KMS-11 (cell line): ENCODE results near the gene CFAP126.
"Not testable (repeated sequence)": the region's sequence is repeated elsewhere in the genome, so short reads cannot be mapped to it uniquely, and the experiment has no call there.

Experiments
- H2AFZ ChIP-seq: fragments of 200-600 bp; sonication (generic); 2 replicates; pipeline ENCODE4 v1.6.1; 2016; ENCODE audit warnings: antibody characterized with exemption, mixed run types, low read depth
- H3K27ac ChIP-seq: fragments of 200-600 bp; sonication (generic); 2 replicates; pipeline ENCODE4 v1.6.1; 2016; ENCODE audit warnings: mild to moderate bottlenecking, mixed run types
- H3K27me3 ChIP-seq: fragments of 200-600 bp; sonication (generic); 2 replicates; pipeline ENCODE4 v1.6.1; 2017; ENCODE audit warnings: mild to moderate bottlenecking, low read depth, mixed run types, moderate library complexity; ENCODE audit not compliant: insufficient read depth
- H3K36me3 ChIP-seq: fragments of 200-600 bp; sonication (generic); 2 replicates; pipeline ENCODE4 v1.6.1; 2017; ENCODE audit warnings: mild to moderate bottlenecking, mixed run types; ENCODE audit not compliant: insufficient read depth
- H3K4me1 ChIP-seq: fragments of 200-600 bp; sonication (generic); 2 replicates; pipeline ENCODE4 v1.6.1; 2016; ENCODE audit warnings: mild to moderate bottlenecking, low read depth, mixed run types; ENCODE audit not compliant: poor library complexity, severe bottlenecking
- H3K4me2 ChIP-seq: fragments of 200-600 bp; sonication (generic); 2 replicates; pipeline ENCODE4 v1.7.0; 2016; ENCODE audit warnings: mild to moderate bottlenecking, mixed run types
- H3K4me3 ChIP-seq: fragments of 200-600 bp; sonication (generic); IDR thresholded peaks from 2 replicates; pipeline ENCODE4 v1.6.1; 2017; ENCODE audit warnings: low read depth, low read length, mixed read lengths; ENCODE audit not compliant: insufficient read depth
- H3K79me2 ChIP-seq: fragments of 200-600 bp; sonication (generic); 2 replicates; pipeline ENCODE4 v1.6.1; 2016; ENCODE audit warnings: low read depth, mixed run types; ENCODE audit not compliant: insufficient read depth
- H3K9ac ChIP-seq: fragments of 200-600 bp; sonication (generic); 2 replicates; pipeline ENCODE4 v1.6.1; 2016; ENCODE audit warnings: mild to moderate bottlenecking, mixed run types
- H4K20me1 ChIP-seq: fragments of 200-600 bp; sonication (generic); 2 replicates; pipeline ENCODE4 v1.6.1; 2016; ENCODE audit warnings: mild to moderate bottlenecking, mixed run types; ENCODE audit not compliant: insufficient read depth
- CTCF ChIP-seq: fragments of 200-600 bp; sonication (generic); conservative IDR thresholded peaks from 2 replicates; pipeline ENCODE4 v1.6.1; 2017; ENCODE audit warnings: low read depth, mild to moderate bottlenecking, antibody characterized with exemption, low read length, moderate library complexity, mixed read lengths

Gene CFAP126

GRCh38 chr1:161390559-161390858 is 22.8 kb upstream of the CFAP126 start:
- Histone ChIP-seq H3K36me3 (no peaks in the 10 kb centered on the region), H3K4me3 (peak overlapping the region; percentile 69), H2AFZ (peak overlapping the region; percentile 94), H3K9ac (peak overlapping the region; percentile 50; the same call in 1 of the 2 replicates), H3K4me2 (peak overlapping the region; percentile 75), H3K4me1 (peaks cover 35% of the 10 kb centered on the region), H3K27me3 (no peaks in the 10 kb centered on the region), H4K20me1 (no peaks in the 10 kb centered on the region), H3K79me2 (no peaks in the 10 kb centered on the region), H3K27ac (no peak overlapping the region)
- no peak for TF ChIP-seq CTCF

GRCh38 chr1:161389691-161390558 is 22.2 kb upstream of the CFAP126 start:
- Histone ChIP-seq H3K4me2 (peak overlapping the region; percentile 75), H3K27ac (peak overlapping the region; percentile 36; the same call in 1 of the 2 replicates), H3K36me3 (no peaks in the 10 kb centered on the region), H4K20me1 (no peaks in the 10 kb centered on the region), H3K9ac (peak overlapping the region; percentile 60), H3K4me1 (peaks cover 35% of the 10 kb centered on the region), H2AFZ (peak overlapping the region; percentile 94), H3K27me3 (no peaks in the 10 kb centered on the region), H3K4me3 (peak overlapping the region; percentile 93), H3K79me2 (no peaks in the 10 kb centered on the region)
- TF ChIP-seq CTCF = no peak

GRCh38 chr1:161389158-161389557 is 21.5 kb upstream of the CFAP126 start:
- Histone ChIP-seq H3K4me3 (peak overlapping the region; percentile 93), H3K4me1 (peaks cover 35% of the 10 kb centered on the region), H3K4me2 (peak overlapping the region; percentile 50), H3K9ac (peak overlapping the region; percentile 60), H2AFZ (peak overlapping the region; percentile 85), H3K27ac (peak overlapping the region; percentile 36; the same call in 1 of the 2 replicates)
- H3K27me3 ChIP-seq, H4K20me1 ChIP-seq, H3K36me3 ChIP-seq, H3K79me2 ChIP-seq: not testable (repeated sequence)

GRCh38 chr1:161388639-161389038 is 21.0 kb upstream of the CFAP126 start:
- H3K4me2 ChIP-seq = peak overlapping the region; percentile 50; the same call in 1 of the 2 replicates
- H3K9ac ChIP-seq = no peak overlapping the region
- H4K20me1 ChIP-seq = no peaks in the 10 kb centered on the region
- H3K27me3 ChIP-seq = no peaks in the 10 kb centered on the region
- H3K4me3 ChIP-seq = no peak overlapping the region
- no peaks in the 10 kb centered on the region for H3K36me3 ChIP-seq
- H3K79me2 ChIP-seq = no peaks in the 10 kb centered on the region
- H3K27ac ChIP-seq = no peak overlapping the region
- peaks cover 30% of the 10 kb centered on the region for H3K4me1 ChIP-seq
- H2AFZ ChIP-seq = no peak overlapping the region
- TF ChIP-seq CTCF = no peak
